Psoas muscle (tissue), 8 donors: Measurements from ENCODE around the gene RPS23. TPM values are rescaled to one million over a fixed set of nuclear protein-coding genes. Genes with fewer than 3 reads are reported as not detected.

Experiments used
- ATAC-seq, 4 donors: fragments of 200-7000 bp; cut with Tn5 transposase; one replicate each; pipeline ENCODE4 v1.9.1; 2020; ENCODE audit warnings: moderate library complexity in 3 of 4, mild to moderate bottlenecking in 2 of 4
- DNase-seq, 2 donors: peaks; one replicate each; pipeline ENCODE4 v3.0.0-alpha.2; 2020
- H3K27ac ChIP-seq: fragments of 200-600 bp; one replicate; pipeline ENCODE4 v1.8.0; 2022
- H3K27me3 ChIP-seq, 3 donors: fragments of 200-600 bp in 1 of 3; one replicate each; pipeline versions ENCODE4 v1.6.1 to v1.8.0; 2013 to 2022; ENCODE audit warnings: low read length in 2 of 3, mild to moderate bottlenecking in 2 of 3, moderate library complexity in 1 of 3; ENCODE audit not compliant: insufficient read depth in 3 of 3
- H3K36me3 ChIP-seq, 2 donors: fragments of 200-600 bp in 1 of 2; one replicate each; pipeline versions ENCODE4 v1.6.1 to v1.8.0; 2013 to 2022; ENCODE audit warnings: low read depth in 1 of 2, mild to moderate bottlenecking in 1 of 2, moderate library complexity in 1 of 2; ENCODE audit not compliant: insufficient read depth in 1 of 2
- H3K4me1 ChIP-seq: fragments of 200-600 bp; one replicate; pipeline ENCODE4 v1.8.0; 2022
- H3K4me3 ChIP-seq: fragments of 200-600 bp; one replicate; pipeline ENCODE4 v1.8.0; 2022; ENCODE audit warnings: mild to moderate bottlenecking
- H3K9me3 ChIP-seq: fragments of 200-600 bp; one replicate; pipeline ENCODE4 v1.8.0; 2022
- CTCF ChIP-seq: fragments of 200-600 bp; IDR thresholded peaks from one replicate; pipeline ENCODE4 v1.8.0; 2022; ENCODE audit warnings: antibody characterized with exemption
- WGBS, 3 donors: extraction: QIAGEN DNeasy Blood & Tissue Kit; methylation state at CpG; one replicate each; pipeline versions ENCODE4 v1.1.6 to v1.1.7; 2013; 5-methylcytosine and 5-hydroxymethylcytosine counted together
- intact Hi-C, 2 donors: fragments of 100-400 bp; cut with DNase I; formaldehyde crosslinking; loops; one replicate each; pipeline versions ENCODE4 v1.11.0 to v1.14.2; 2022
- long read RNA-seq, 2 donors: library from polyadenylated mRNA; unstranded; transcript quantifications; one replicate each; pipeline ENCODE4 v2.0.0, GENCODE V29; 2021
- polyA plus RNA-seq, 3 donors: library from polyadenylated mRNA; stranded (reverse); fragments of 200-250 nt; gene quantifications; one replicate each; pipeline ENCODE4 v1.2.3, GENCODE V29; 2013
- total RNA-seq, 4 donors: library from RNA; stranded (reverse); fragmentation: NEBNext Ultra II Directional in 2 of 4; extraction: Animal tissue kit (Norgen Biotek cat#: 25700) in 2 of 4; gene quantifications; one replicate each; pipeline versions ENCODE4 v1.2.1 to v1.2.4, GENCODE V29; 2021 to 2023
- donor health status: healthy with polysubstance abuse.
- donor health status: DM: no; HTN: no; CAD: no; lungs with moderate emphysema.
- donor health status: Bipolar disorder and iron deficiency.
- donor health status: healthy.
- donor health status: DM: yes; HTN: yes; CAD: no.
- donor health status: DM: no; HTN: no; CAD: no.
- donor health status: DM: no; HTN: no; CAD: no.
- donor health status: DM: yes; HTN: yes; CAD: no.

RPS23 gene
- total RNA-seq (1,000 to 10,000 TPM; 1,381 to 2,201 (median 1,702) TPM), polyA plus RNA-seq (1,000 to 10,000 TPM; 2,954 to 4,268 (median 4,053) TPM)
- long read RNA-seq, donor 1, transcript RPS23-203 (3 exons, 576 nt) = minor isoform, 5 of 207 reads
- long read RNA-seq, donor 1, transcript RPS23-201 (4 exons, 3,437 nt) = major isoform, 192 of 207 reads
- long read RNA-seq, donor 1, partial matches to known transcripts = 1 of 207 reads
- long read RNA-seq, donor 1, other reads (novel, unspliced or antisense) = 9 of 207 reads
- long read RNA-seq, donor 2, transcript RPS23-201 (4 exons, 3,437 nt) = major isoform, 201 of 214 reads
- long read RNA-seq, donor 2, transcript RPS23-203 (3 exons, 576 nt) = minor isoform, 6 of 214 reads
- long read RNA-seq, donor 2, partial matches to known transcripts = 0 of 214 reads
- long read RNA-seq, donor 2, other reads (novel, unspliced or antisense) = 7 of 214 reads

DNA sequence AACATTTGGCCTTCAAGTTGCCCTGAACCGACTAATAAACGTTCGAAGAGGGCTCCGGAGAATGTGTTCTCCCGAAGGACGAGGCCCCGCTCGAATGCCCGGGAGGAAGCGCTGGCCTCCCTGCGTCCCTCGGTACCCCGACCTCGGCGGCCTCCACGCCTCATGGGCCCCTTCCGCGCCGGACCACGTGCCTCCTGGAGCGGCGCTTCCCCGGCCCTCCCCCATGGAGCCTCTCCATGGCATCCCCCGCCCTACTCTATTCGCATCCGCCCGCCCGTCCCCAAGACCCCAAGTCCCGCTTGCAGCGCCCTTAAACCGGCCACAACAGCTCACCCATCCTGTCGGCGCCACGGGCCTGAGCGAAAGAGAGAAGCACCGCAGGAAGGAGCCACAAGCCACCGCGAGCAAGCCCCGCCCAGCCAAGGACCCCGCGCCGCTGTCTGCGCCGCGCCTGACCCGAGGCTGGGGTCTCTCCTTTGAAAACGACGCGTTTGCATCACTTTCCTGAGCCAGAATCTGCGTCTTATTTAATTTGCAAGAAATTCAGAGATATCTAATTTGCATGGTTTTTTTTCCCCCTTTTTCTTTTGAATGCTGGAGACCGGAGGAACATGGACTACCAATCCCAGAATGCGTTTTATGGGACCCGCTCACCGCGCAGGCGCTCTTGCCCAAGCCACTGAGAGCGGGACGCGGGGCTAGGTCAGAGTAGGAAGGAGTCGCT lies at the start of gene RPS23:
Gene RPS23, minus strand, starts transcription at position 368 of the 724 bp plus-strand sequence. Its CDS starts 31 bp downstream, at position 337.
- Histone ChIP-seq H3K4me3 (peak within 1 kb of the TSS; percentile 84), H3K27me3 (no peaks in the 10 kb centered on the region), H3K9me3 (no peaks in the 10 kb centered on the region), H3K36me3 (peaks cover 0 to 38% of the 10 kb centered on the region in 2 donors), H3K27ac (peak within 1 kb of the TSS; percentile 93), H3K4me1 (peaks cover 11% of the 10 kb centered on the region)
- intact Hi-C loops = no loop called here
- ATAC-seq = peak; percentile 95 to 97 (median 95)
- WGBS, 3 donors = 0 to 1% (median 1%) methylated on average over 55 to 60 of the region's 60 CpGs
- no peak for TF ChIP-seq CTCF
- DNase-seq = peak; percentile 93 to 96

GRCh38 chr5:82327941-82328340 lies 49.8 kb upstream of the RPS23 start:
- Histone ChIP-seq H3K4me1 (no peaks in the 10 kb centered on the region), H3K27ac (peak overlapping the region; percentile 30), H3K27me3 (no peaks in the 10 kb centered on the region), H3K9me3 (no peaks in the 10 kb centered on the region), H3K36me3 (no peaks in the 10 kb centered on the region), H3K4me3 (no peak overlapping the region)
- DNase-seq (no peak), ATAC-seq (no peak)
- TF ChIP-seq CTCF = no peak
- intact Hi-C loops = no loop called here

GRCh38 chr5:82325996-82326395 lies 47.8 kb upstream of the RPS23 start:
- H3K27me3 ChIP-seq = no peaks in the 10 kb centered on the region
- H3K4me1 ChIP-seq = no peaks in the 10 kb centered on the region
- DNase-seq (no peak), ATAC-seq (no peak)
- TF ChIP-seq CTCF = no peak
- H3K4me3 ChIP-seq = no peak overlapping the region
- no peaks in the 10 kb centered on the region for H3K9me3 ChIP-seq
- no peaks in the 10 kb centered on the region for H3K36me3 ChIP-seq
- H3K27ac ChIP-seq = no peak overlapping the region
- WGBS, 3 donors = 80 to 86% (median 86%) methylated on average over 1 of the region's 1 CpG
- intact Hi-C loops = no loop called here

DNA sequence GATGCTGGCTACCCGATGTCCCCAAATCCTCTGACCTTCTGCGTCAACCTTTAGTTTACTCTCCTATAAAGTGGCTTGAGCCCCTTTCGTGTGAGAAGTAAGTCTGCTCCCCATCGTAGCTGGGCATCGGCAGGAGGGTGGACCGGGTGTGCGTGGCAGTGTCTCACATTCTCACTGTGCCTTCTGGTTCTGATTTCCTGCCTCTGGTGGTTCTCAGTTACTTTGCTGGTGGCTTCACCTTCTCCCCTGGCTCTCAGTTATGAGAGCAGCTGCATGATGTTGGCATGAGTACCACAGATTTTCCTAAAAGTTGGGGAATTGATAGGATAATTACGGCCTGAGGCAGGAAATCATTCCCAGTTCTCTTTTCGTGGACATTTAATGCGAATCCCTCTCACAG lies 47.0 kb upstream of the RPS23 start:
- no peaks in the 10 kb centered on the region for H3K27me3 ChIP-seq
- H3K4me1 ChIP-seq = no peaks in the 10 kb centered on the region
- 56 to 59% (median 57%) methylated on average over 10 of the region's 10 CpGs for WGBS, 3 donors
- no peak for DNase-seq
- intact Hi-C loops = no loop called here
- ATAC-seq = no peak
- no peak overlapping the region for H3K27ac ChIP-seq
- TF ChIP-seq CTCF = no peak
- H3K9me3 ChIP-seq = no peaks in the 10 kb centered on the region
- H3K36me3 ChIP-seq = no peaks in the 10 kb centered on the region
- no peak overlapping the region for H3K4me3 ChIP-seq
